Measurements from ENCODE around the gene BFSP2. TPM values are rescaled to one million over a fixed set of nuclear protein-coding genes. Genes with fewer than 3 reads are reported as not detected.

The BFSP2 gene
- total and polyA plus RNA-seq, 2 experiments from 2014 or later = not detected

- no peak for DNase-seq (ENCODE audit: low spot score)
- Histone ChIP-seq H3K27me3 (peaks cover 3% of the 10 kb centered on the region), H3K4me3 (no peak overlapping the region), H3K4me1 (ENCODE audit: insufficient read depth) (peaks cover 5% of the 10 kb centered on the region), H3K36me3 (replicated peaks; ENCODE audit: insufficient read depth, low read depth) (no peaks in the 10 kb centered on the region), H3K9me3 (ENCODE audit: low read depth) (no peaks in the 10 kb centered on the region), H4K20me1 (ENCODE audit: insufficient read depth, poor library complexity, severe bottlenecking) (no peaks in the 10 kb centered on the region), H3K4me2 (no peak overlapping the region), H2AFZ (no peak overlapping the region), H3K27ac (no peak overlapping the region), H3K79me2 (no peaks in the 10 kb centered on the region), H3K9me2 (replicated peaks; ENCODE audit: insufficient read depth) (no peaks in the 10 kb centered on the region)
- 95% methylated on average over 2 of the region's 2 CpGs for WGBS (ENCODE audit: low lambda C conversion rate, missing lambda C conversion rate)
- TF ChIP-seq, protein P1, sequence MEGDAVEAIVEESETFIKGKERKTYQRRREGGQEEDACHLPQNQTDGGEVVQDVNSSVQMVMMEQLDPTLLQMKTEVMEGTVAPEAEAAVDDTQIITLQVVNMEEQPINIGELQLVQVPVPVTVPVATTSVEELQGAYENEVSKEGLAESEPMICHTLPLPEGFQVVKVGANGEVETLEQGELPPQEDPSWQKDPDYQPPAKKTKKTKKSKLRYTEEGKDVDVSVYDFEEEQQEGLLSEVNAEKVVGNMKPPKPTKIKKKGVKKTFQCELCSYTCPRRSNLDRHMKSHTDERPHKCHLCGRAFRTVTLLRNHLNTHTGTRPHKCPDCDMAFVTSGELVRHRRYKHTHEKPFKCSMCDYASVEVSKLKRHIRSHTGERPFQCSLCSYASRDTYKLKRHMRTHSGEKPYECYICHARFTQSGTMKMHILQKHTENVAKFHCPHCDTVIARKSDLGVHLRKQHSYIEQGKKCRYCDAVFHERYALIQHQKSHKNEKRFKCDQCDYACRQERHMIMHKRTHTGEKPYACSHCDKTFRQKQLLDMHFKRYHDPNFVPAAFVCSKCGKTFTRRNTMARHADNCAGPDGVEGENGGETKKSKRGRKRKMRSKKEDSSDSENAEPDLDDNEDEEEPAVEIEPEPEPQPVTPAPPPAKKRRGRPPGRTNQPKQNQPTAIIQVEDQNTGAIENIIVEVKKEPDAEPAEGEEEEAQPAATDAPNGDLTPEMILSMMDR (IDR thresholded peaks at IDR 0.05; ENCODE audit: poor library complexity) = no peak
- TF ChIP-seq EZH2phosphoT487 (IDR thresholded peaks at IDR 0.05; ENCODE audit: low read depth, severe bottlenecking, unreplicated experiment) = no peak
- TF ChIP-seq EZH2 (IDR thresholded peaks at IDR 0.05; ENCODE audit: borderline replicate concordance) = no peak
Observed at GRCh38 chr3:133408366-133408765, 8.5 kb downstream of the BFSP2 start.

- WGBS (ENCODE audit: low lambda C conversion rate, missing lambda C conversion rate) = 56% methylated on average over 2 of the region's 2 CpGs
- Histone ChIP-seq H3K4me3 (no peak overlapping the region), H3K4me1 (ENCODE audit: insufficient read depth) (peaks cover 5% of the 10 kb centered on the region), H3K27me3 (peaks cover 3% of the 10 kb centered on the region), H3K79me2 (no peaks in the 10 kb centered on the region), H3K36me3 (replicated peaks; ENCODE audit: insufficient read depth, low read depth) (no peaks in the 10 kb centered on the region), H4K20me1 (ENCODE audit: insufficient read depth, poor library complexity, severe bottlenecking) (no peaks in the 10 kb centered on the region), H3K27ac (no peak overlapping the region), H2AFZ (no peak overlapping the region), H3K9me2 (replicated peaks; ENCODE audit: insufficient read depth) (no peaks in the 10 kb centered on the region), H3K4me2 (no peak overlapping the region), H3K9me3 (ENCODE audit: low read depth) (no peaks in the 10 kb centered on the region)
- no peak for DNase-seq (ENCODE audit: low spot score)
- TF ChIP-seq, protein P1 (IDR thresholded peaks at IDR 0.05; ENCODE audit: poor library complexity) = no peak
- TF ChIP-seq EZH2 (IDR thresholded peaks at IDR 0.05; ENCODE audit: borderline replicate concordance) (no peak), EZH2phosphoT487 (IDR thresholded peaks at IDR 0.05; ENCODE audit: low read depth, severe bottlenecking, unreplicated experiment) (no peak)
Observed at GRCh38 chr3:133408961-133409360, 9.1 kb downstream of the BFSP2 start.

DNA sequence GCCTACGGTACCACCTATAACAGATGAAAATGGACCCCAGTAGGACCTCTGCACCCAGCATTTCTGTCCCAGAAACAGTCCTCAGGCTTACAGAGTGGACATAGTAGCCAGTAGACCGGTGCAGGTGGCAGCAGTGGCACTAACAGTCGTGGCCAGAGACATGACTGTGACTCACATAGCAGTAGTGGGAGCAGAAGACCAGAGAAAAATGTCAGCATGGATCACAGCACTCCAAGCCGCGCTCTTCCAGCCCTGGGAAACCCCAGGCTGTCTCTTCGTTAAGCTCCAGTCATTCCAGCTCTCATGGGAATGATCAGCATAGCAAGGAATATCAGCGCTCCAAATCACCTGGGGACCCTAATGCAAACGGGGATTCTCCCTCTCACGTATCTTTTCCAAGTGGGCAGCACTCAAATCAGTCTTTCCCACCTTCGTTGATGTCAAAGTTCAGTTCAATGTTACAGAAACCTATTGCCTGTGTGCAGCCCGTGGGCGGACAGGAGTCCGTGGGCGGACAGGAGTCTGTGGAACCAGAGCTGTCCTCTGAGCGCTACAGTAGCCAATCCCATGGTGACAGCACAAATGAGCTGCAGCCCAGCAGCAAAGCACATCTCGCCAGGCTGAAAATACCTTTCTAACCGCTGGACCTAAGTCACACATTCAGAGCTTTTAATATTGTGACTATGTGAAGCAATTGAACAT lies 10.5 kb downstream of the BFSP2 start:
- DNase-seq (ENCODE audit: low spot score) = no peak
- TF ChIP-seq, protein P1 (IDR thresholded peaks at IDR 0.05; ENCODE audit: poor library complexity) = no peak
- TF ChIP-seq EZH2 (IDR thresholded peaks at IDR 0.05; ENCODE audit: borderline replicate concordance) (no peak), EZH2phosphoT487 (IDR thresholded peaks at IDR 0.05; ENCODE audit: low read depth, severe bottlenecking, unreplicated experiment) (no peak)
- Histone ChIP-seq H3K4me2 (no peak overlapping the region), H3K9me2 (replicated peaks; ENCODE audit: insufficient read depth) (no peaks in the 10 kb centered on the region), H3K4me1 (ENCODE audit: insufficient read depth) (peaks cover 5% of the 10 kb centered on the region), H3K27ac (no peak overlapping the region), H3K4me3 (no peak overlapping the region), H4K20me1 (ENCODE audit: insufficient read depth, poor library complexity, severe bottlenecking) (no peaks in the 10 kb centered on the region), H3K9me3 (ENCODE audit: low read depth) (no peaks in the 10 kb centered on the region), H3K79me2 (no peaks in the 10 kb centered on the region), H3K27me3 (peaks cover 3% of the 10 kb centered on the region), H2AFZ (no peak overlapping the region), H3K36me3 (replicated peaks; ENCODE audit: insufficient read depth, low read depth) (no peaks in the 10 kb centered on the region)
- WGBS (ENCODE audit: low lambda C conversion rate, missing lambda C conversion rate) = 82% methylated on average over 17 of the region's 17 CpGs
